Measurements from ENCODE around the gene CST6. TPM values are rescaled to one million over a fixed set of nuclear protein-coding genes. Genes with fewer than 3 reads are reported as not detected.
"Not testable (repeated sequence)": the region's sequence is repeated elsewhere in the genome, so short reads cannot be mapped to it uniquely, and the experiment has no call there.

Gene CST6
- total RNA-seq, 6 experiments from 2014 or later = 0.33 to 0.83 TPM; not detected in 4

DNA sequence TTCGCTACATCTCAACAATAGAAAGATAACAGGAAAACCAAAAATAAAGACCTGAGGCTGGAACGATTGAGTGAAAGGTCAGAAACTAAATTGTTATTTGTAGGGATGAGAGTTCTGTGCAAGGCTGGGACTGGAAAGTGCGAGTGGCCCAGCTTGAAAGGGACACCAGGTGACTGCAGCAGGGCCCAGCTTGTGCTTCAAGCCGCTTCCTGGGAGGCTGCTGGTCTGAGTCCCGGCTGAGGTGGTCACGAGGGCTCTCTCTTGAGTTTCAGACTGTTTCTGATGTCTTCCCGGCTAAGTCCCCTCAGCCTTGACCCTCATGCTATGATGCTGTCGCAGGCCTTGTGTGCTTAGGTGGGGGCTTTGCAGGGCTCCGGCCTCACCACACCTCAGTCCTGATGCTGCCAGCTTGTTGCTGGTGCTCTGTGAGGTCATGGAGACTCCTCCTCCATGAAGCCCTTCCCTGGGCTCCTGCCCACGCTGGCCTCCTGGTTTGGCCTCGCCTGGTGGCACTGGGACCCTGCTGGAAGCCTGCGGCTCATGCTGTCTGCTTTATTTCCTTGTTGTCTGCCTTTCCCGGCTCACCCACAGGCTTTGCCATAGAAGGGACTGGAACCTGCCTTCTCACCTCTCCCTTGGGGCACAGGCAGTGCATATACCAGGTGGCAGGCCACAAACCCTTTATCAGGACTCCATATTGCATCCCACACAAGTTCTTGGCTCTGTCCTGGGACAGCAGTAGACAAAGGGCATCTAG, 5.5 kb upstream of the CST6 start:
- H3K27ac Mint-ChIP-seq = no peak overlapping the region
- H3K9me3 Mint-ChIP-seq = no peaks in the 10 kb centered on the region
- H3K4me1 Mint-ChIP-seq (ENCODE audit: low read depth) = peaks cover 12% of the 10 kb centered on the region
- TF ChIP-seq, protein P1, sequence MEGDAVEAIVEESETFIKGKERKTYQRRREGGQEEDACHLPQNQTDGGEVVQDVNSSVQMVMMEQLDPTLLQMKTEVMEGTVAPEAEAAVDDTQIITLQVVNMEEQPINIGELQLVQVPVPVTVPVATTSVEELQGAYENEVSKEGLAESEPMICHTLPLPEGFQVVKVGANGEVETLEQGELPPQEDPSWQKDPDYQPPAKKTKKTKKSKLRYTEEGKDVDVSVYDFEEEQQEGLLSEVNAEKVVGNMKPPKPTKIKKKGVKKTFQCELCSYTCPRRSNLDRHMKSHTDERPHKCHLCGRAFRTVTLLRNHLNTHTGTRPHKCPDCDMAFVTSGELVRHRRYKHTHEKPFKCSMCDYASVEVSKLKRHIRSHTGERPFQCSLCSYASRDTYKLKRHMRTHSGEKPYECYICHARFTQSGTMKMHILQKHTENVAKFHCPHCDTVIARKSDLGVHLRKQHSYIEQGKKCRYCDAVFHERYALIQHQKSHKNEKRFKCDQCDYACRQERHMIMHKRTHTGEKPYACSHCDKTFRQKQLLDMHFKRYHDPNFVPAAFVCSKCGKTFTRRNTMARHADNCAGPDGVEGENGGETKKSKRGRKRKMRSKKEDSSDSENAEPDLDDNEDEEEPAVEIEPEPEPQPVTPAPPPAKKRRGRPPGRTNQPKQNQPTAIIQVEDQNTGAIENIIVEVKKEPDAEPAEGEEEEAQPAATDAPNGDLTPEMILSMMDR (IDR thresholded peaks at IDR 0.05) = no peak
- H3K27me3 Mint-ChIP-seq (ENCODE audit: insufficient read depth) = peaks cover 3% of the 10 kb centered on the region
- H3K4me3 Mint-ChIP-seq = no peak overlapping the region
- DNase-seq = no peak
- peaks cover 10% of the 10 kb centered on the region for H3K36me3 Mint-ChIP-seq (ENCODE audit: low read depth)

DNA sequence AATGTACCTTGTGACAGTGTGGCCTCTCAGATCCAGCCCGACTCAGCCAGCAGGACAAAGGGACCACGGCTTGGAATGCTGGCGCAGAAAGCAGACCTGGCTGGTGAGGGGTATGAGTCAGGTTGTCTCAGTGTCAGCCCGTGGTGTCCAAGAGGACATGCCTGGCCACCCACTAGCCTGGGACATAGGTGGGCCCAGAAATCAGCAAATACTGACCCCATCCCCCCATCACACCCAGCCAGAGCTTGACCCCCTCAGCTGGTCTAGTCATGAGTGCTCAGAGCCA, 5.0 kb upstream of the CST6 start:
- Mint-ChIP-seq H3K27me3 (ENCODE audit: insufficient read depth) (peaks cover 3% of the 10 kb centered on the region), H3K27ac (no peak overlapping the region), H3K36me3 (ENCODE audit: low read depth) (peaks cover 7% of the 10 kb centered on the region), H3K9me3 (no peaks in the 10 kb centered on the region), H3K4me3 (no peak overlapping the region), H3K4me1 (ENCODE audit: low read depth) (peaks cover 15% of the 10 kb centered on the region)
- DNase-seq = no peak
- TF ChIP-seq, protein P1 (IDR thresholded peaks at IDR 0.05) = no peak

DNA sequence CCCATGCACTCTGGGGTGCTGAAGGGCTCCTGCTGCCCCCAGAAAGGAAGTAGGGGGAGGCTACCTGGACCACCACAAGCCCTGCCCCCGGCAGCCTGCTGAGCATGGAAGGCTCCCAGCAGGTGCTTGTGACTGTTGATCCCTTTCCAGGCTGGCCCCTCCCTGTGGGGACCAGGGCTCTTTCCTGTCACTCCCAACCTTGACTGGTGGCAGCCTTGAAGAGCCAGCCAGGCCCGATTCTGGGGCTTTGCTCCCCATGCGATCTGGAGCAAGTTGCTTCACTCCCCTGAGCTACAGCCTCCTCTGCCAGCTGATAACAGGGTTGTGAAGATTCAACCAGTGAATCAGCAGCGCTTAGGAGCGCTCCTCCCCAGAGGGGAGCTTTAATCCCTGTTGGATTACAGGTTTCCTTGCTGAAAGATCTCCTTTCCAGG, 4.6 kb upstream of the CST6 start:
- no peak for DNase-seq
- H3K27ac Mint-ChIP-seq = no peak overlapping the region
- H3K4me1 Mint-ChIP-seq (ENCODE audit: low read depth) = peaks cover 15% of the 10 kb centered on the region
- H3K9me3 Mint-ChIP-seq = no peaks in the 10 kb centered on the region
- H3K27me3 Mint-ChIP-seq (ENCODE audit: insufficient read depth) = peaks cover 2% of the 10 kb centered on the region
- H3K36me3 Mint-ChIP-seq (ENCODE audit: low read depth) = peaks cover 5% of the 10 kb centered on the region
- TF ChIP-seq, protein P1 (IDR thresholded peaks at IDR 0.05) = no peak
- no peak overlapping the region for H3K4me3 Mint-ChIP-seq

DNA sequence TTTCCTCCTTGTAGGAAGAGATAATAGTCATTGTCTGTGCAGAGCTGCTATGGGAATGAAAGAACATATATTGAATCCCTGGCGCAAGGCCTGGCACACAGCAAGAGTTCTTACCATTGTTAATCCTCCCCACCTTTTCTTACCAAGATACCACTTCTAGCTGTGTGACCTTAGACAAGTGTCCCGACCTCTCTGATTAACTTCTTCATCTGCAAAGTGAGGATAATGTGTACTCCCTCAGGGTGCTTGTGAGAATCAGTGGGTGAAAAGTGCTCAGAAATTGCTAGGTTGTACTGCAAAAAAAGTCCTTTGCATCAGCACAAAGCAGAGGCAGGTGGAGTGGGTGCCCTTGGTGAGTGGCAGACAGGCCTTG, 3.7 kb upstream of the CST6 start:
- no peak for DNase-seq
- TF ChIP-seq, protein P1 (IDR thresholded peaks at IDR 0.05) = no peak
- Mint-ChIP-seq H3K27ac (no peak overlapping the region), H3K36me3 (ENCODE audit: low read depth) (peaks cover 5% of the 10 kb centered on the region), H3K4me1 (ENCODE audit: low read depth) (peaks cover 15% of the 10 kb centered on the region), H3K27me3 (ENCODE audit: insufficient read depth) (peaks cover 2% of the 10 kb centered on the region), H3K9me3 (no peaks in the 10 kb centered on the region), H3K4me3 (no peak overlapping the region)

DNA sequence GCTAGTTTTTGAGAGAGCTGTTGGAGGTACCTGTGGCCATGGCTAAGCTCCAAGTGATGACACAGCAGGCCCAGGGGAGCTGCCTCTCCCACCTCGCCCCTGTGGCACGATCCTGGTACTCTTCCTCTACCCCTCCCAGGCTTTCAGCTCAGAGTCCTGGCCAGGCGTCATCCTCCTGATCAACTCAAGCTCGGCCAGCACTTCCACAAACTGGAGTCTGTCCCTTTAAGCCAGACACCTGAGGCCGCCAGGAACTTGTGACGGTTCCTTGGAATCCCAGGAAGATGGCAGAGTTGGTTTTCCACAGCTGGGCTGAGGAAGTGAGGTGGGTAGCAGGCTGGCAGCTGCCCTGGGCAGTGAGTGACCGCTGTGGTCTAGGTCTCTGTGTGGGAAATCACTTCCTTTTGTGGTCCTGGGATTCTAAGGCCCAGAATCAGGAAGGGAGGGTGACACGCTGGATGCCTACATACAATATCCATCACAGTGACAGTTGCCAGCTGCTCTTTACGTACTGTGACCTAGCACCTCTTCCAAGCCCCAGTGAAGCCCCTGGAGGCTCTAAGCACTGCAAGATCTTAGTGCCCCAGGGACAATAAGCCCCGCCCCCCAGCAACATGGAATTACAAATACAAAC, 3.2 kb upstream of the CST6 start:
- no peak overlapping the region for H3K27ac Mint-ChIP-seq
- DNase-seq = no peak
- peaks cover 5% of the 10 kb centered on the region; the same call in 1 of the 2 replicates for H3K36me3 Mint-ChIP-seq (ENCODE audit: low read depth)
- no peaks in the 10 kb centered on the region for H3K9me3 Mint-ChIP-seq
- H3K27me3 Mint-ChIP-seq (ENCODE audit: insufficient read depth) = peaks cover 2% of the 10 kb centered on the region
- no peak overlapping the region for H3K4me3 Mint-ChIP-seq
- H3K4me1 Mint-ChIP-seq (ENCODE audit: low read depth) = peaks cover 15% of the 10 kb centered on the region
- TF ChIP-seq, protein P1 (IDR thresholded peaks at IDR 0.05) = no peak

DNA sequence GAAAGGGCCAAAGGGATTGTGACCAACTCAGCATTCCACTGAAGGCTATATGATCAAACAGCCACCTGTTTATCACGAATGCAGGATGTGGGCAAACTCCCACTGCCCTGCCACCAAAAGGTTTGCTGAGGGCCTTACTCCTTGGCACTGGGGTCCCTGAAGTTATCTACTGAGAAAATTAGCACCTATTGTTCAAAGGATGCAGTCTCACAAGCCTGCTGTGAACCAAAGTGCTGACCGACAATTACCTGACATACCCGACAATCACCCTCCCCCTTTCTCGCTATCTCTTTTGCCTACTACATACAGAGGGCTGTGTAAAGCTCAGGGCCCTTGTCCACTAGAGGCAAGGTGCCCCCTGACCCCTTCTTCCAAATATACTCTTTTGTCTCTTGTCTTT, 1.8 kb upstream of the CST6 start:
- H3K9me3 Mint-ChIP-seq; H3K36me3 Mint-ChIP-seq (ENCODE audit: low read depth); DNase-seq; H3K27ac Mint-ChIP-seq; H3K4me3 Mint-ChIP-seq; H3K27me3 Mint-ChIP-seq (ENCODE audit: insufficient read depth): not testable (repeated sequence)
- H3K4me1 Mint-ChIP-seq (ENCODE audit: low read depth) = peaks cover 22% of the 10 kb centered on the region

Data from HFFc6 (cell line).